HAP-1 (cell line): Measurements from ENCODE around the gene FOXK2.

ENCODE experiments used
- DNase-seq, 2 experiments: peaks; one replicate each; pipeline ENCODE4 v3.0.0-alpha.2; 2016 to 2020; ENCODE audit warnings: low spot score in 2 of 2
- H3K27me3 ChIP-seq: fragments of 250-450 bp; sonication (Bioruptor Pico); 2 replicates; pipeline ENCODE4 v1.5.1; 2020; ENCODE audit warnings: low read depth, mild to moderate bottlenecking, moderate library complexity
- H3K36me3 ChIP-seq: fragments of 250-450 bp; sonication (Bioruptor Pico); replicated peaks from 2 replicates; pipeline ENCODE4 v1.5.1; 2020; ENCODE audit warnings: mild to moderate bottlenecking
- H3K4me1 ChIP-seq: fragments of 250-450 bp; sonication (Bioruptor Pico); 2 replicates; pipeline ENCODE4 v1.5.1; 2020; ENCODE audit warnings: mild to moderate bottlenecking
- H3K4me3 ChIP-seq: fragments of 250-450 bp; sonication (Bioruptor Pico); 2 replicates; pipeline ENCODE4 v1.5.1; 2020; ENCODE audit warnings: mild to moderate bottlenecking, moderate library complexity
- H3K9me3 ChIP-seq: fragments of 250-450 bp; sonication (Bioruptor Pico); 2 replicates; pipeline ENCODE4 v1.5.1; 2020; ENCODE audit warnings: mild to moderate bottlenecking, moderate library complexity
- in situ Hi-C: fragments of 300-500 bp; cut with MboI; formaldehyde crosslinking; loops from 3 replicates; pipeline ENCODE4 v1.14.3; 2020; ENCODE audit warnings: low sequenced_read_pairs, inconsistent platforms, mixed read lengths

FOXK2 gene

GRCh38 chr17:82587234-82588086 lies 67.9 kb downstream of the FOXK2 start:
- Histone ChIP-seq H3K4me3 (no peak overlapping the region), H3K27me3 (no peaks in the 10 kb centered on the region), H3K36me3 (peaks cover 63% of the 10 kb centered on the region), H3K9me3 (no peaks in the 10 kb centered on the region), H3K4me1 (no peaks in the 10 kb centered on the region)
- in situ Hi-C loops, result no loop called here
- no peak for DNase-seq

- no peak for DNase-seq
- H3K4me1 ChIP-seq, result peaks cover 3% of the 10 kb centered on the region
- no peaks in the 10 kb centered on the region for H3K9me3 ChIP-seq
- no peak overlapping the region for H3K4me3 ChIP-seq
- H3K36me3 ChIP-seq, result peaks cover 53% of the 10 kb centered on the region
- no peaks in the 10 kb centered on the region for H3K27me3 ChIP-seq
- in situ Hi-C loops, result no loop called here
These were observed 69.0 kb downstream of the FOXK2 start for GRCh38 chr17:82588266-82589175.

- DNase-seq, result no peak
- in situ Hi-C loops, result no loop called here
- no peak overlapping the region for H3K4me3 ChIP-seq
- no peaks in the 10 kb centered on the region for H3K9me3 ChIP-seq
- H3K36me3 ChIP-seq, result peaks cover 52% of the 10 kb centered on the region
- H3K4me1 ChIP-seq, result peaks cover 4% of the 10 kb centered on the region
- H3K27me3 ChIP-seq, result no peaks in the 10 kb centered on the region
These were observed 70.3 kb downstream of the FOXK2 start for GRCh38 chr17:82589851-82590180.

GRCh38 chr17:82590216-82590615 lies 70.7 kb downstream of the FOXK2 start:
- no peak for DNase-seq
- in situ Hi-C loops, result no loop called here
- H3K9me3 ChIP-seq, result no peaks in the 10 kb centered on the region
- no peak overlapping the region for H3K4me3 ChIP-seq
- H3K4me1 ChIP-seq, result peaks cover 4% of the 10 kb centered on the region
- peaks cover 52% of the 10 kb centered on the region for H3K36me3 ChIP-seq
- no peaks in the 10 kb centered on the region for H3K27me3 ChIP-seq

- no peak for DNase-seq
- H3K36me3 ChIP-seq, result peaks cover 52% of the 10 kb centered on the region
- peaks cover 4% of the 10 kb centered on the region for H3K4me1 ChIP-seq
- in situ Hi-C loops, result no loop called here
- no peaks in the 10 kb centered on the region for H3K9me3 ChIP-seq
- H3K27me3 ChIP-seq, result no peaks in the 10 kb centered on the region
- H3K4me3 ChIP-seq, result no peak overlapping the region
These were observed 71.5 kb downstream of the FOXK2 start for GRCh38 chr17:82590881-82591539.

- Histone ChIP-seq H3K9me3 (no peaks in the 10 kb centered on the region), H3K27me3 (no peaks in the 10 kb centered on the region), H3K4me3 (no peak overlapping the region), H3K4me1 (peaks cover 4% of the 10 kb centered on the region), H3K36me3 (peaks cover 56% of the 10 kb centered on the region)
- no peak for DNase-seq
- in situ Hi-C loops, result no loop called here
These were observed 72.8 kb downstream of the FOXK2 start for GRCh38 chr17:82592289-82592766.

GRCh38 chr17:82592767-82593589 lies 73.4 kb downstream of the FOXK2 start:
- in situ Hi-C loops, result no loop called here
- Histone ChIP-seq H3K27me3 (no peaks in the 10 kb centered on the region), H3K36me3 (peaks cover 54% of the 10 kb centered on the region), H3K9me3 (no peaks in the 10 kb centered on the region), H3K4me1 (peaks cover 4% of the 10 kb centered on the region), H3K4me3 (peak overlapping the region; percentile 29)
- peak; percentile 59 to 75 for DNase-seq

GRCh38 chr17:82593590-82594087 lies 74.1 kb downstream of the FOXK2 start:
- Histone ChIP-seq H3K27me3 (no peaks in the 10 kb centered on the region), H3K36me3 (peaks cover 59% of the 10 kb centered on the region), H3K9me3 (no peaks in the 10 kb centered on the region), H3K4me1 (peaks cover 4% of the 10 kb centered on the region), H3K4me3 (peak overlapping the region; percentile 29)
- in situ Hi-C loops, result no loop called here
- no peak for DNase-seq

GRCh38 chr17:82594571-82594970 lies 75.0 kb downstream of the FOXK2 start:
- H3K4me3 ChIP-seq, result no peak overlapping the region
- H3K27me3 ChIP-seq, result no peaks in the 10 kb centered on the region
- peaks cover 4% of the 10 kb centered on the region for H3K4me1 ChIP-seq
- peaks cover 63% of the 10 kb centered on the region for H3K36me3 ChIP-seq
- no peak for DNase-seq
- in situ Hi-C loops, result no loop called here
- H3K9me3 ChIP-seq, result no peaks in the 10 kb centered on the region

GRCh38 chr17:82595893-82596292 lies 76.4 kb downstream of the FOXK2 start:
- peaks cover 4% of the 10 kb centered on the region for H3K4me1 ChIP-seq
- DNase-seq, result no peak
- H3K36me3 ChIP-seq, result peaks cover 74% of the 10 kb centered on the region
- H3K27me3 ChIP-seq, result no peaks in the 10 kb centered on the region
- no peaks in the 10 kb centered on the region for H3K9me3 ChIP-seq
- in situ Hi-C loops, result no loop called here
- H3K4me3 ChIP-seq, result no peak overlapping the region

- no peaks in the 10 kb centered on the region for H3K27me3 ChIP-seq
- H3K36me3 ChIP-seq, result peaks cover 74% of the 10 kb centered on the region
- peaks cover 4% of the 10 kb centered on the region for H3K4me1 ChIP-seq
- no peak overlapping the region for H3K4me3 ChIP-seq
- in situ Hi-C loops, result no loop called here
- no peaks in the 10 kb centered on the region for H3K9me3 ChIP-seq
- DNase-seq, result no peak
These were observed 76.8 kb downstream of the FOXK2 start for GRCh38 chr17:82596296-82596695.

- Histone ChIP-seq H3K9me3 (no peaks in the 10 kb centered on the region), H3K4me1 (peaks cover 4% of the 10 kb centered on the region), H3K4me3 (no peak overlapping the region), H3K36me3 (peaks cover 77% of the 10 kb centered on the region), H3K27me3 (no peaks in the 10 kb centered on the region)
- DNase-seq, result no peak
- in situ Hi-C loops, result no loop called here
These were observed 77.5 kb downstream of the FOXK2 start for GRCh38 chr17:82596837-82597672.
